HCT116 (cell line): Measurements from ENCODE around the gene RGS19.

Source experiments
- ATF3 ChIP-seq: IDR thresholded peaks from 2 replicates; pipeline ENCODE4 v1.6.1; 2012
- CTCF ChIP-seq, 3 experiments: fragments of 200-600 bp in 1 of 3; sonication (generic) in 1 of 3; IDR thresholded peaks in 2 of 3; conservative IDR thresholded peaks in 1 of 3; 2 replicates each; pipeline ENCODE4 v1.5.1; 2012 to 2017; ENCODE audit warnings: low read depth in 2 of 3, low read length in 2 of 3, antibody characterized with exemption in 1 of 3, borderline replicate concordance in 1 of 3, control low read depth in 1 of 3, mild to moderate bottlenecking in 1 of 3, mixed read lengths in 1 of 3, mixed run types in 1 of 3, moderate library complexity in 1 of 3; ENCODE audit not compliant: insufficient read depth in 1 of 3
- EGR1 ChIP-seq: IDR thresholded peaks from 2 replicates; pipeline ENCODE4 v1.6.1; 2012; ENCODE audit warnings: low read depth
- EZH2phosphoT487 ChIP-seq: fragments of 200-600 bp; IDR thresholded peaks from 2 replicates; pipeline ENCODE4 v1.6.1; 2018; ENCODE audit warnings: antibody characterized with exemption, borderline replicate concordance
- RAD21 ChIP-seq: IDR thresholded peaks from 2 replicates; pipeline ENCODE4 v1.6.1; 2012; ENCODE audit warnings: low read depth, mild to moderate bottlenecking
- TCF7L2 ChIP-seq: IDR thresholded peaks from 2 replicates; pipeline ENCODE4 v1.7.0; 2011; ENCODE audit warnings: borderline replicate concordance, inconsistent platforms; ENCODE audit not compliant: insufficient read depth, insufficient read length; ENCODE audit errors: extremely low read depth

- no peak for TF ChIP-seq EGR1
- TF ChIP-seq RAD21: no peak
- no peak for TF ChIP-seq CTCF (IDR thresholded peaks at IDR 0.05 in 2 of 3, conservative IDR thresholded peaks at IDR 0.05 in 1 of 3; ENCODE audit: borderline replicate concordance in 1 of 3, insufficient read depth in 1 of 3, low read depth in 2 of 3, low read length in 2 of 3)
- TF ChIP-seq TCF7L2: no peak
- TF ChIP-seq EZH2phosphoT487: no peak
- TF ChIP-seq ATF3: no peak
Observed at GRCh38 chr20:64040231-64041039, 38.9 kb downstream of the RGS19 start.
